Type B pancreatic cell (in vitro differentiated cells): ENCODE data around the gene KRTAP19-6. TPM values are rescaled to one million over a fixed set of nuclear protein-coding genes. Genes with fewer than 3 reads are reported as not detected.

Experiments used
- DNase-seq: peaks from one replicate; pipeline ENCODE4 v3.0.0; 2021; ENCODE audit warnings: mixed read lengths; ENCODE audit not compliant: unreplicated experiment; ENCODE audit errors: extremely low spot score
- H3K27ac Mint-ChIP-seq: 2 replicates; pipeline ENCODE4 v1.8.0; 2021; ENCODE audit warnings: mild to moderate bottlenecking, mixed read lengths
- H3K27me3 Mint-ChIP-seq: 2 replicates; pipeline ENCODE4 v1.8.0; 2021; ENCODE audit warnings: mixed read lengths
- H3K36me3 Mint-ChIP-seq: 2 replicates; pipeline ENCODE4 v1.8.0; 2021; ENCODE audit warnings: mixed read lengths
- H3K4me1 Mint-ChIP-seq: one replicate; pipeline ENCODE4 v1.8.0; 2021; ENCODE audit warnings: mixed read lengths; ENCODE audit not compliant: unreplicated experiment
- H3K4me3 Mint-ChIP-seq: 2 replicates; pipeline ENCODE4 v1.8.0; 2021; ENCODE audit warnings: mild to moderate bottlenecking, mixed read lengths
- H3K9me3 Mint-ChIP-seq: 2 replicates; pipeline ENCODE4 v1.8.0; 2021; ENCODE audit warnings: mixed read lengths
- long read RNA-seq: library from polyadenylated mRNA; unstranded; transcript quantifications from one replicate; pipeline ENCODE4 v2.0.0, GENCODE V29; 2020
- total RNA-seq: library from RNA; stranded (reverse); gene quantifications from 2 replicates; pipeline ENCODE4 v1.2.1, GENCODE V29; 2021; ENCODE audit warnings: low replicate concordance
- TF ChIP-seq, protein P1 (sequence below): fragments of 200-600 bp; sonication (generic); conservative IDR thresholded peaks from 2 replicates; pipeline ENCODE4 v1.5.0; 2021; ENCODE audit warnings: antibody characterized with exemption, mild to moderate bottlenecking

KRTAP19-6 gene, protein sequence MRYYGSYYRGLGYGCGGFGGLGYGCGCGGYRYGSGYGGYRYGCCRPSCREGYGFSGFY
- total RNA-seq, result not detected in 2 replicates
- long read RNA-seq, result 0 reads

- Mint-ChIP-seq H3K27ac (no peak within 1 kb of the TSS), H3K4me3 (no peak within 1 kb of the TSS), H3K27me3 (no peaks in the 10 kb centered on the region), H3K9me3 (no peaks in the 10 kb centered on the region), H3K36me3 (no peaks in the 10 kb centered on the region), H3K4me1 (no peaks in the 10 kb centered on the region)
- DNase-seq, result no peak
- TF ChIP-seq, protein P1, sequence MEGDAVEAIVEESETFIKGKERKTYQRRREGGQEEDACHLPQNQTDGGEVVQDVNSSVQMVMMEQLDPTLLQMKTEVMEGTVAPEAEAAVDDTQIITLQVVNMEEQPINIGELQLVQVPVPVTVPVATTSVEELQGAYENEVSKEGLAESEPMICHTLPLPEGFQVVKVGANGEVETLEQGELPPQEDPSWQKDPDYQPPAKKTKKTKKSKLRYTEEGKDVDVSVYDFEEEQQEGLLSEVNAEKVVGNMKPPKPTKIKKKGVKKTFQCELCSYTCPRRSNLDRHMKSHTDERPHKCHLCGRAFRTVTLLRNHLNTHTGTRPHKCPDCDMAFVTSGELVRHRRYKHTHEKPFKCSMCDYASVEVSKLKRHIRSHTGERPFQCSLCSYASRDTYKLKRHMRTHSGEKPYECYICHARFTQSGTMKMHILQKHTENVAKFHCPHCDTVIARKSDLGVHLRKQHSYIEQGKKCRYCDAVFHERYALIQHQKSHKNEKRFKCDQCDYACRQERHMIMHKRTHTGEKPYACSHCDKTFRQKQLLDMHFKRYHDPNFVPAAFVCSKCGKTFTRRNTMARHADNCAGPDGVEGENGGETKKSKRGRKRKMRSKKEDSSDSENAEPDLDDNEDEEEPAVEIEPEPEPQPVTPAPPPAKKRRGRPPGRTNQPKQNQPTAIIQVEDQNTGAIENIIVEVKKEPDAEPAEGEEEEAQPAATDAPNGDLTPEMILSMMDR, result no peak
Observed at GRCh38 chr21:30541764-30542163, at the start of gene KRTAP19-6. KRTAP19-6 (minus strand) TSS chr21:30541864; CDS start chr21:30541833, 31 bp downstream.

DNA sequence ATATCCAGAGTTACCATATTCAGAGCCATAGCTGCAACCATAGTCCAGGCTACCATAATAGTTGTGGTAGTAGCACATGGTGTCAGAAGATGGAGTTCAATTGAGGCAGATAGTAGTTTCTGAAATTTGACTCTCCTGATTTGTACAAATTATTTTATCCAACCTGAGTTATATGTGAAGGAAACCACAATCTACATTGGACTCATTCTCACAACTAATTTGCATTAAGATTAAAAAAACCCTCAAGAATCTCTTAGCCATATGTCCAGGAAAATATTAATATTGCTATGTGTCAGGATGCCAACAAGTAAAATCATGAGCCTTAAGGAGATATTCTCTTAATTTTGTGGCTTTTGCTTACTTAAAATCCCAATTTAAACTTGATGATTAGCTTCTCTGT lies 48.6 kb upstream of the KRTAP19-6 start, which contains the start of gene KRTAP22-2:
KRTAP22-2 (minus strand) TSS at position 101 of the 400 bp plus-strand sequence.
- no peaks in the 10 kb centered on the region for H3K36me3 Mint-ChIP-seq
- H3K4me3 Mint-ChIP-seq, result no peak within 1 kb of the TSS
- H3K27me3 Mint-ChIP-seq, result no peaks in the 10 kb centered on the region
- DNase-seq, result no peak
- H3K9me3 Mint-ChIP-seq, result no peaks in the 10 kb centered on the region
- TF ChIP-seq, protein P1, result no peak
- no peaks in the 10 kb centered on the region for H3K4me1 Mint-ChIP-seq
- no peak within 1 kb of the TSS for H3K27ac Mint-ChIP-seq

- Mint-ChIP-seq H3K4me1 (no peaks in the 10 kb centered on the region), H3K36me3 (no peaks in the 10 kb centered on the region), H3K27ac (no peak overlapping the region), H3K9me3 (peaks cover 4% of the 10 kb centered on the region), H3K27me3 (no peaks in the 10 kb centered on the region), H3K4me3 (no peak overlapping the region)
- no peak for DNase-seq
- TF ChIP-seq, protein P1, result no peak
Observed at GRCh38 chr21:30582870-30583269, 41.2 kb upstream of the KRTAP19-6 start.

DNA sequence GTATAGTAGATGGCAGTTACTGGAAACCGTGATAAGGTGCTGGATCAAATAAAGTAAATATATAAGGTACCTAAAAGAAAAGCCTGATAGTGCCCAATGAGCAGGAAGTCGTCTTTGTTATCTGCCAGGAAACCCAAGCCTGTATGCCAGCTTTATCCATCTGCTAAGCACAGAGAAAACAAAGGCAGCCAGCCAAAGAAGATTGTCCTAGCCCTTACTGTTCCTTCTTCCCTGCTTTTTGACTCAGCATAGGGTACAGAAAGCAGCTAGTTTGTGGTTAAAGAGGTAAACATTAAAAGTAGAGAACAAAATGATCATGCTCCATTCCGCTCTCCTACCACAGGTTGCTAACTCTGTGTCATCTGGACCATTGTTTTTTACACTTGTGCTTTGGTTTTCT lies 38.5 kb upstream of the KRTAP19-6 start:
- no peak for DNase-seq
- Mint-ChIP-seq H3K4me1 (no peaks in the 10 kb centered on the region), H3K27ac (no peak overlapping the region), H3K27me3 (no peaks in the 10 kb centered on the region), H3K4me3 (no peak overlapping the region), H3K9me3 (peaks cover 4% of the 10 kb centered on the region), H3K36me3 (no peaks in the 10 kb centered on the region)
- TF ChIP-seq, protein P1, result no peak

- TF ChIP-seq, protein P1, result no peak
- Mint-ChIP-seq H3K36me3 (no peaks in the 10 kb centered on the region), H3K4me3 (no peak overlapping the region), H3K27ac (no peak overlapping the region), H3K27me3 (no peaks in the 10 kb centered on the region), H3K4me1 (no peaks in the 10 kb centered on the region), H3K9me3 (no peaks in the 10 kb centered on the region)
- no peak for DNase-seq
Observed at GRCh38 chr21:30579346-30579745, 37.7 kb upstream of the KRTAP19-6 start.

DNA sequence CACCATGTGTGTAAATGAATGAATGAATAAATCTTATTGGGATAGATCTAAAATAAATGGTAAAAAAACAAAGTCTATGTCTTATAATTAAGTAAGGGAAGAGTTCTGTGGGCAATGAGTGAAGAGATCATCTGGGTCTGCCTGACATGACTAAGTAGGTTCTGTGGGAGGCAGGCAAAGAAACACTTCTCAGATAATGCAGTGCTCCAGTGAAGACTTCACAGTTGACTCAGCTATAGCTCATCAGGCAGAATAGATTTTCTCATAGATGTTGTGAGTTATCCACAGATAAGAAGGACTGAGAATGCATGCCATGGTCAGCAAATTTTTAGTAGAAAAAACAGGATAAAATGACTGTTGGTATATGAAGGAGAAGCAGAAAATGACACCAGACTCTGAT lies 36.1 kb upstream of the KRTAP19-6 start:
- DNase-seq, result no peak
- H3K9me3 Mint-ChIP-seq, result no peaks in the 10 kb centered on the region
- no peak overlapping the region for H3K4me3 Mint-ChIP-seq
- H3K4me1 Mint-ChIP-seq, result no peaks in the 10 kb centered on the region
- no peaks in the 10 kb centered on the region for H3K36me3 Mint-ChIP-seq
- H3K27me3 Mint-ChIP-seq, result no peaks in the 10 kb centered on the region
- TF ChIP-seq, protein P1, result no peak
- no peak overlapping the region for H3K27ac Mint-ChIP-seq
